Measurements from ENCODE around the gene U2AF2.

U2AF2 gene

DNA sequence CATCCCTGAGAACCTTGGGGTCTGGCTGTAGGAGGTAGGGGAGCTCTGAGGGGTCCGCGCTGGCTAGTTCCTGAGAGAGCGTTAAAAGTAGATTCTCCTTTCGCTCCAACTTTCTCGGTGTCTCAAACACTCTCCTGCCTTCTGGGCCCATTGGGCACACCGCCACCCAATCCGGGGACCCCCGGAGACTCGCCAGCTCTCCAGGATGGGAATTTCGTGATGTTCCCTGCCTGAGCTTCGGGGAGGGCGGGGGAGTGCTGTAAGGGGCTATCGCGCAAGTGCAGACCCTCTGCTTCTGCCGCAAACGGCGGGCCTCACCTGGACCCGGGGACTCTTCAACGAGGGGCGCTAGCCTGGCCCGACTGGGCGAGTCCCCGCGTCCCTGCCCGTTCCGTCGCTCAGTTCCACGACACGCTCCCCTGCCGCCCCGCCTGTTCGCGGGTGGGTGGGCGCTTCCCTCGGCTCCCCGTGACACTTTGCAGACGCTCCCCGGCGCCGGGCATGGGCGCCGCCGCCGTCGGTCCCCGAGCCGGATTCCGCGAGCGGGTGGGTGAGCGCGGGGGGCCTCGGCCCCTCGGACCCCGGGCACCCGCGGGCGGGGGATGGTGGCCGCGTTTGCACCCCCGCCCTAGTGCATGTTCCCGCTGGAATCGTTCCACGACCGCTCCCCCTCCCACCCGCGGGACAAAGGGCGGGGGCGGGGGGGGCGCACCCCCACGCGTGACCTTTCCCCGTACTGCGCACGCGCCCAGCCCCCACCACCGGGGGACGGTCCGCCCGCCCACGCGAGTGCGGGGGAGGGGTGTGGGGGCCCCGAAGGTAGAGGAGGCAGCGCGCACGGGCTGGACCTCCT is 6.9 kb upstream of the U2AF2 start, which contains the start of gene CCDC106 (continued):
- TF ChIP-seq, protein P1, sequence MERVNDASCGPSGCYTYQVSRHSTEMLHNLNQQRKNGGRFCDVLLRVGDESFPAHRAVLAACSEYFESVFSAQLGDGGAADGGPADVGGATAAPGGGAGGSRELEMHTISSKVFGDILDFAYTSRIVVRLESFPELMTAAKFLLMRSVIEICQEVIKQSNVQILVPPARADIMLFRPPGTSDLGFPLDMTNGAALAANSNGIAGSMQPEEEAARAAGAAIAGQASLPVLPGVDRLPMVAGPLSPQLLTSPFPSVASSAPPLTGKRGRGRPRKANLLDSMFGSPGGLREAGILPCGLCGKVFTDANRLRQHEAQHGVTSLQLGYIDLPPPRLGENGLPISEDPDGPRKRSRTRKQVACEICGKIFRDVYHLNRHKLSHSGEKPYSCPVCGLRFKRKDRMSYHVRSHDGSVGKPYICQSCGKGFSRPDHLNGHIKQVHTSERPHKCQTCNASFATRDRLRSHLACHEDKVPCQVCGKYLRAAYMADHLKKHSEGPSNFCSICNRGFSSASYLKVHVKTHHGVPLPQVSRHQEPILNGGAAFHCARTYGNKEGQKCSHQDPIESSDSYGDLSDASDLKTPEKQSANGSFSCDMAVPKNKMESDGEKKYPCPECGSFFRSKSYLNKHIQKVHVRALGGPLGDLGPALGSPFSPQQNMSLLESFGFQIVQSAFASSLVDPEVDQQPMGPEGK (tag by site-specific recombination; IDR thresholded peaks at IDR 0.05) = peak; percentile 98
- TF ChIP-seq, protein P2, sequence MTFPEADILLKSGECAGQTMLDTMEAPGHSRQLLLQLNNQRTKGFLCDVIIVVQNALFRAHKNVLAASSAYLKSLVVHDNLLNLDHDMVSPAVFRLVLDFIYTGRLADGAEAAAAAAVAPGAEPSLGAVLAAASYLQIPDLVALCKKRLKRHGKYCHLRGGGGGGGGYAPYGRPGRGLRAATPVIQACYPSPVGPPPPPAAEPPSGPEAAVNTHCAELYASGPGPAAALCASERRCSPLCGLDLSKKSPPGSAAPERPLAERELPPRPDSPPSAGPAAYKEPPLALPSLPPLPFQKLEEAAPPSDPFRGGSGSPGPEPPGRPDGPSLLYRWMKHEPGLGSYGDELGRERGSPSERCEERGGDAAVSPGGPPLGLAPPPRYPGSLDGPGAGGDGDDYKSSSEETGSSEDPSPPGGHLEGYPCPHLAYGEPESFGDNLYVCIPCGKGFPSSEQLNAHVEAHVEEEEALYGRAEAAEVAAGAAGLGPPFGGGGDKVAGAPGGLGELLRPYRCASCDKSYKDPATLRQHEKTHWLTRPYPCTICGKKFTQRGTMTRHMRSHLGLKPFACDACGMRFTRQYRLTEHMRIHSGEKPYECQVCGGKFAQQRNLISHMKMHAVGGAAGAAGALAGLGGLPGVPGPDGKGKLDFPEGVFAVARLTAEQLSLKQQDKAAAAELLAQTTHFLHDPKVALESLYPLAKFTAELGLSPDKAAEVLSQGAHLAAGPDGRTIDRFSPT (tag by site-specific recombination; IDR thresholded peaks at IDR 0.05) = peak; percentile 82
- TF ChIP-seq ZNF416 (tag by site-specific recombination; IDR thresholded peaks at IDR 0.05) (no peak), KLF8 (tag by site-specific recombination; IDR thresholded peaks at IDR 0.05) (peak; percentile 92), KLF1 (tag by site-specific recombination; IDR thresholded peaks at IDR 0.05) (peak; percentile 65; the same call in 1 of the 2 replicates), IKZF3 (tag by site-specific recombination; IDR thresholded peaks at IDR 0.05) (peak; percentile 73), ZNF777 (tag by site-specific recombination; IDR thresholded peaks at IDR 0.05; ENCODE audit: borderline replicate concordance) (no peak), GLIS2 (tag by site-specific recombination; IDR thresholded peaks at IDR 0.05) (peak; percentile 68), ZNF324 (tag by site-specific recombination; IDR thresholded peaks at IDR 0.05) (peak; percentile 77), ZFHX2 (tag by site-specific recombination; conservative IDR thresholded peaks at IDR 0.05) (peak; percentile 99), RBAK (tag by site-specific recombination; IDR thresholded peaks at IDR 0.05) (no peak), HOXC10 (CRISPR knock-in tag; IDR thresholded peaks at IDR 0.05) (0 out of 2 replicates have a peak, but pooled peaks have one; percentile 36), ZNF394 (tag by site-specific recombination; IDR thresholded peaks at IDR 0.05; ENCODE audit: borderline replicate concordance) (peak; percentile 45; the same call in 1 of the 2 replicates), SP3 (tag by site-specific recombination; IDR thresholded peaks at IDR 0.05) (peak; percentile 59; the same call in 1 of the 2 replicates), ZNF660 (tag by site-specific recombination; IDR thresholded peaks at IDR 0.05) (peak; percentile 84; the same call in 1 of the 2 replicates), ZNF561 (tag by site-specific recombination; IDR thresholded peaks at IDR 0.05; ENCODE audit: borderline replicate concordance) (0 out of 2 replicates have a peak, but pooled peaks have one; percentile 79), ZIC2 (tag by site-specific recombination; IDR thresholded peaks at IDR 0.05) (peak; percentile 37; the same call in 1 of the 2 replicates), ZNF830 (tag by site-specific recombination; IDR thresholded peaks at IDR 0.05; ENCODE audit: low read depth) (no peak), EGR2 (tag by site-specific recombination; IDR thresholded peaks at IDR 0.05; ENCODE audit: low read depth) (peak; percentile 96), ZNF335 (tag by site-specific recombination; conservative IDR thresholded peaks at IDR 0.05) (peak; percentile 76)
- TF ChIP-seq, protein P3, sequence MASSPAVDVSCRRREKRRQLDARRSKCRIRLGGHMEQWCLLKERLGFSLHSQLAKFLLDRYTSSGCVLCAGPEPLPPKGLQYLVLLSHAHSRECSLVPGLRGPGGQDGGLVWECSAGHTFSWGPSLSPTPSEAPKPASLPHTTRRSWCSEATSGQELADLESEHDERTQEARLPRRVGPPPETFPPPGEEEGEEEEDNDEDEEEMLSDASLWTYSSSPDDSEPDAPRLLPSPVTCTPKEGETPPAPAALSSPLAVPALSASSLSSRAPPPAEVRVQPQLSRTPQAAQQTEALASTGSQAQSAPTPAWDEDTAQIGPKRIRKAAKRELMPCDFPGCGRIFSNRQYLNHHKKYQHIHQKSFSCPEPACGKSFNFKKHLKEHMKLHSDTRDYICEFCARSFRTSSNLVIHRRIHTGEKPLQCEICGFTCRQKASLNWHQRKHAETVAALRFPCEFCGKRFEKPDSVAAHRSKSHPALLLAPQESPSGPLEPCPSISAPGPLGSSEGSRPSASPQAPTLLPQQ (tag by site-specific recombination; IDR thresholded peaks at IDR 0.05) = peak; percentile 83
- TF ChIP-seq, protein P4, sequence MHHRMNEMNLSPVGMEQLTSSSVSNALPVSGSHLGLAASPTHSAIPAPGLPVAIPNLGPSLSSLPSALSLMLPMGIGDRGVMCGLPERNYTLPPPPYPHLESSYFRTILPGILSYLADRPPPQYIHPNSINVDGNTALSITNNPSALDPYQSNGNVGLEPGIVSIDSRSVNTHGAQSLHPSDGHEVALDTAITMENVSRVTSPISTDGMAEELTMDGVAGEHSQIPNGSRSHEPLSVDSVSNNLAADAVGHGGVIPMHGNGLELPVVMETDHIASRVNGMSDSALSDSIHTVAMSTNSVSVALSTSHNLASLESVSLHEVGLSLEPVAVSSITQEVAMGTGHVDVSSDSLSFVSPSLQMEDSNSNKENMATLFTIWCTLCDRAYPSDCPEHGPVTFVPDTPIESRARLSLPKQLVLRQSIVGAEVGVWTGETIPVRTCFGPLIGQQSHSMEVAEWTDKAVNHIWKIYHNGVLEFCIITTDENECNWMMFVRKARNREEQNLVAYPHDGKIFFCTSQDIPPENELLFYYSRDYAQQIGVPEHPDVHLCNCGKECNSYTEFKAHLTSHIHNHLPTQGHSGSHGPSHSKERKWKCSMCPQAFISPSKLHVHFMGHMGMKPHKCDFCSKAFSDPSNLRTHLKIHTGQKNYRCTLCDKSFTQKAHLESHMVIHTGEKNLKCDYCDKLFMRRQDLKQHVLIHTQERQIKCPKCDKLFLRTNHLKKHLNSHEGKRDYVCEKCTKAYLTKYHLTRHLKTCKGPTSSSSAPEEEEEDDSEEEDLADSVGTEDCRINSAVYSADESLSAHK (tag by site-specific recombination; IDR thresholded peaks at IDR 0.05) = peak; percentile 65
- TF ChIP-seq, protein P5, sequence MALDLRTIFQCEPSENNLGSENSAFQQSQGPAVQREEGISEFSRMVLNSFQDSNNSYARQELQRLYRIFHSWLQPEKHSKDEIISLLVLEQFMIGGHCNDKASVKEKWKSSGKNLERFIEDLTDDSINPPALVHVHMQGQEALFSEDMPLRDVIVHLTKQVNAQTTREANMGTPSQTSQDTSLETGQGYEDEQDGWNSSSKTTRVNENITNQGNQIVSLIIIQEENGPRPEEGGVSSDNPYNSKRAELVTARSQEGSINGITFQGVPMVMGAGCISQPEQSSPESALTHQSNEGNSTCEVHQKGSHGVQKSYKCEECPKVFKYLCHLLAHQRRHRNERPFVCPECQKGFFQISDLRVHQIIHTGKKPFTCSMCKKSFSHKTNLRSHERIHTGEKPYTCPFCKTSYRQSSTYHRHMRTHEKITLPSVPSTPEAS (tag by site-specific recombination; IDR thresholded peaks at IDR 0.05) = no peak
- TF ChIP-seq, protein P6, sequence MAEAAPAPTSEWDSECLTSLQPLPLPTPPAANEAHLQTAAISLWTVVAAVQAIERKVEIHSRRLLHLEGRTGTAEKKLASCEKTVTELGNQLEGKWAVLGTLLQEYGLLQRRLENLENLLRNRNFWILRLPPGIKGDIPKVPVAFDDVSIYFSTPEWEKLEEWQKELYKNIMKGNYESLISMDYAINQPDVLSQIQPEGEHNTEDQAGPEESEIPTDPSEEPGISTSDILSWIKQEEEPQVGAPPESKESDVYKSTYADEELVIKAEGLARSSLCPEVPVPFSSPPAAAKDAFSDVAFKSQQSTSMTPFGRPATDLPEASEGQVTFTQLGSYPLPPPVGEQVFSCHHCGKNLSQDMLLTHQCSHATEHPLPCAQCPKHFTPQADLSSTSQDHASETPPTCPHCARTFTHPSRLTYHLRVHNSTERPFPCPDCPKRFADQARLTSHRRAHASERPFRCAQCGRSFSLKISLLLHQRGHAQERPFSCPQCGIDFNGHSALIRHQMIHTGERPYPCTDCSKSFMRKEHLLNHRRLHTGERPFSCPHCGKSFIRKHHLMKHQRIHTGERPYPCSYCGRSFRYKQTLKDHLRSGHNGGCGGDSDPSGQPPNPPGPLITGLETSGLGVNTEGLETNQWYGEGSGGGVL (tag by site-specific recombination; IDR thresholded peaks at IDR 0.05) = peak; percentile 67

Data from HEK293 (cell line).